ENCODE measurements around the gene DCLK3. TPM values are rescaled to one million over a fixed set of nuclear protein-coding genes. Genes with fewer than 3 reads are reported as not detected.

Gene DCLK3
- total RNA-seq, 1 donor from 2014 or later = not detected

GRCh38 chr3:36769926-36770325, 5.6 kb upstream of the DCLK3 start:
- DNase-seq (ENCODE audit: low read depth, low spot score) = no peak

- no peak for DNase-seq (ENCODE audit: low read depth, low spot score)
Observed at GRCh38 chr3:36765104-36765503, 751 bp upstream of the DCLK3 start.

- no peak for DNase-seq (ENCODE audit: low read depth, low spot score)
Observed at GRCh38 chr3:36764704-36765038, 318 bp upstream of the DCLK3 start.

- DNase-seq (ENCODE audit: low read depth, low spot score) = no peak
Observed at GRCh38 chr3:36762918-36763849, 1.2 kb downstream of the DCLK3 start.

- DNase-seq (ENCODE audit: low read depth, low spot score) = no peak
Observed at GRCh38 chr3:36761779-36762178, 2.6 kb downstream of the DCLK3 start.

GRCh38 chr3:36756269-36756668, 8.1 kb downstream of the DCLK3 start:
- no peak for DNase-seq (ENCODE audit: low read depth, low spot score)

GRCh38 chr3:36751326-36751725, 13.0 kb downstream of the DCLK3 start:
- no peak for DNase-seq (ENCODE audit: low read depth, low spot score)

- DNase-seq (ENCODE audit: low read depth, low spot score) = no peak
Observed at GRCh38 chr3:36750737-36751136, 13.6 kb downstream of the DCLK3 start.

- DNase-seq (ENCODE audit: low read depth, low spot score) = no peak
Observed at GRCh38 chr3:36744763-36745162, 19.6 kb downstream of the DCLK3 start.

- DNase-seq (ENCODE audit: low read depth, low spot score) = no peak
Observed at GRCh38 chr3:36743826-36744225, 20.5 kb downstream of the DCLK3 start.

GRCh38 chr3:36741285-36741684, 23.1 kb downstream of the DCLK3 start:
- no peak for DNase-seq (ENCODE audit: low read depth, low spot score)

- no peak for DNase-seq (ENCODE audit: low read depth, low spot score)
Observed at GRCh38 chr3:36740787-36741186, 23.6 kb downstream of the DCLK3 start.

GRCh38 chr3:36738702-36739101, 25.7 kb downstream of the DCLK3 start:
- DNase-seq (ENCODE audit: low read depth, low spot score) = no peak

GRCh38 chr3:36736301-36736700, 28.1 kb downstream of the DCLK3 start:
- no peak for DNase-seq (ENCODE audit: low read depth, low spot score)

GRCh38 chr3:36734742-36735141, 29.6 kb downstream of the DCLK3 start:
- no peak for DNase-seq (ENCODE audit: low read depth, low spot score)

GRCh38 chr3:36733723-36734122, 30.6 kb downstream of the DCLK3 start:
- DNase-seq (ENCODE audit: low read depth, low spot score) = no peak

- DNase-seq (ENCODE audit: low read depth, low spot score) = no peak
Observed at GRCh38 chr3:36733162-36733696, 31.1 kb downstream of the DCLK3 start.

- DNase-seq (ENCODE audit: low read depth, low spot score) = no peak
Observed at GRCh38 chr3:36730966-36731365, 33.4 kb downstream of the DCLK3 start.

GRCh38 chr3:36729204-36730056, 34.9 kb downstream of the DCLK3 start:
- DNase-seq (ENCODE audit: low read depth, low spot score) = peak; percentile 8

- no peak for DNase-seq (ENCODE audit: low read depth, low spot score)
Observed at GRCh38 chr3:36714343-36715086, 49.8 kb downstream of the DCLK3 start.

GRCh38 chr3:36713904-36714303, 50.4 kb downstream of the DCLK3 start:
- DNase-seq (ENCODE audit: low read depth, low spot score) = no peak
